HG02852 (cell line): ENCODE data around the gene EIF4G1.

Source experiments
- ATAC-seq: cut with Tn5 transposase; IDR thresholded peaks from one replicate; pipeline ENCODE4 v1.9.1; 2021; ENCODE audit warnings: mild to moderate bottlenecking, moderate library complexity; ENCODE audit not compliant: unreplicated experiment

The EIF4G1 gene

DNA sequence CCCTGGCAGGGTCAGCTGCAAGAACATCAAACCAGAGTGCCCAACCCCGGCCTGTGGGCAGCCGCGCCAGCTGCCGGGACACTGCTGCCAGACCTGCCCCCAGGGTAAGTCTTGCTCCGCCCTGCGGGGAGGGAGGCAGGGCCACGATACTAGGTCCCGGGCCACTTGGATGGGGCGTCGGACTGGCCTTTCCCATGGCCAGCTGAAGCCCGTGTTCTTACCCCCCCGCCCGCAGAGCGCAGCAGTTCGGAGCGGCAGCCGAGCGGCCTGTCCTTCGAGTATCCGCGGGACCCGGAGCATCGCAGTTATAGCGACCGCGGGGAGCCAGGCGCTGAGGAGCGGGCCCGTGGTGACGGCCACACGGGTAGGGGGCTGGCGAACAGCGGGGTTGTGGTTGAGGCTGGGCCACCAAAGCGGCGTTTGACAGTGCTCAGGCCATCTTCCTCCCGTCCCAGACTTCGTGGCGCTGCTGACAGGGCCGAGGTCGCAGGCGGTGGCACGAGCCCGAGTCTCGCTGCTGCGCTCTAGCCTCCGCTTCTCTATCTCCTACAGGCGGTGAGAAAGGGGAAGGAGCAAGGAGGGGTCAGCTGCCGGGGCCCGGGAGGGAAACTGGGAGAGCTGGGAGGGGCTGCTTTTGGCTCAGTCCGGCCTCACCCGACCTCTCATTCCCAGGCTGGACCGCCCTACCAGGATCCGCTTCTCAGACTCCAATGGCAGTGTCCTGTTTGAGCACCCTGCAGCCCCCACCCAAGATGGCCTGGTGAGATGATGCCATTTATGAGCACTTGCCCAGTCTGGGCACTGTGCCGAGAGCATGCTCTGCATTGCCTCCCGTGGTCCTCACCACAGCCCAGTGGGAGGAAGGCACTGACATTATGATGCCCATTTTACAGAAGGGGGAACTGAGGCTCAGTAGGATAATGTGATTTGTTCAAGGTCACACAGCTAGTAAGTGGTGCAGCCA, 67.1 kb downstream of the EIF4G1 start:
- ATAC-seq = no peak

DNA sequence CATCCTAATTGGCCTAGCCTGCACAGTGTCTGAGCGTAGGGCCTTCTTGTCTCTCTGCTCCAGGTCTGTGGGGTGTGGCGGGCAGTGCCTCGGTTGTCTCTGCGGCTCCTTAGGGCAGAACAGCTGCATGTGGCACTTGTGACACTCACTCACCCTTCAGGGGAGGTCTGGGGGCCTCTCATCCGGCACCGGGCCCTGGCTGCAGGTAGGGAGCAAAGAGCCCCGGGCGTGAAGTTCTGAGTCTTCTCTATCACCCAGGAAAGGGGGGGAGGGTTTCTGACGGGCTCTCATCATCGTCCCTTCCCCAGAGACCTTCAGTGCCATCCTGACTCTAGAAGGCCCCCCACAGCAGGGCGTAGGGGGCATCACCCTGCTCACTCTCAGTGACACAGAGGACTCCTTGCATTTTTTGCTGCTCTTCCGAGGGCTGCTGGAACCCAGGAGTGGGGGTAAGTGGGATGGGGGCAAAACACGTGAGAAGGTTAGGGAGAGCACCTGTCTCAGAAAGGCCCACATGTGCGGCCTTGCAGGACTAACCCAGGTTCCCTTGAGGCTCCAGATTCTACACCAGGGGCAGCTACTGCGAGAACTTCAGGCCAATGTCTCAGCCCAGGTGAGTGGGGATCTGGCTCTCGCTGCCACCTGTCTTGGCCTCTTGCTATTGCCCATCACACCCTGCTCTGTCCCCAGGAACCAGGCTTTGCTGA, 68.1 kb downstream of the EIF4G1 start:
- no peak for ATAC-seq

DNA sequence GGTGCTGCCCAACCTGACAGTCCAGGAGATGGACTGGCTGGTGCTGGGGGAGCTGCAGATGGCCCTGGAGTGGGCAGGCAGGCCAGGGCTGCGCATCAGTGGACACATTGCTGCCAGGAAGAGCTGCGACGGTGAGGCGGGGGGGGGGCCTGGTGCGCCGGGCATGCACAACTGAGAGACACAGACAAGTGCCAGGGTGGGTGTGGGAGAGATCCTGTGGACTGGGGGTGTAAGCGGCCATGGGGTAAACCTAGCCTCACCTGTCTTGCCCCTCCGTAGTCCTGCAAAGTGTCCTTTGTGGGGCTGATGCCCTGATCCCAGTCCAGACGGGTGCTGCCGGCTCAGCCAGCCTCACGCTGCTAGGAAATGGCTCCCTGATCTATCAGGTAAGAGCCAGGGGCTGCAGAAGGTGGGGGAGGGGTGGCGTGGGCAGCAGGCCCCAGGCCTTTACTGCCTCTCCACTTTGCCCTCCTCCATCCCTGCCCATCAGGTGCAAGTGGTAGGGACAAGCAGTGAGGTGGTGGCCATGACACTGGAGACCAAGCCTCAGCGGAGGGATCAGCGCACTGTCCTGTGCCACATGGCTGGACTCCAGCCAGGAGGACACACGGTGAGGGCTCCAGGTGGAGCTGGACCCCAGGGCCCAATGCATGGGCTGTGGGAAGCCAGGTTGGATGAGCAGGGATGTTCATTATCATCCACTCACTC, 68.8 kb downstream of the EIF4G1 start:
- ATAC-seq = no peak

DNA sequence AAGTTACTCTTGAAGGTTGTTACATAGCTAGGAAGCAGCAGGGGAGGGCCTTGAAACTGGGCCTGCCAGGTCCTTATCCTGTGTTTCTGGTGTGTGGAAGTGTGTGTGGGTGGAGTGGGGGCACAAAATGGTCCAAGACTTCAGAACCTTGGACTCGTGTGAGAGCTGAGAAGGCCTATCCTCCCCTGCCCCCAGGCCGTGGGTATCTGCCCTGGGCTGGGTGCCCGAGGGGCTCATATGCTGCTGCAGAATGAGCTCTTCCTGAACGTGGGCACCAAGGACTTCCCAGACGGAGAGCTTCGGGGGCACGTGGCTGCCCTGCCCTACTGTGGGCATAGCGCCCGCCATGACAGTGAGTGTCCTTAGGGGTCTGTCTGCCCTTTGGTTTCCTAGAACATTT, 69.9 kb downstream of the EIF4G1 start:
- no peak for ATAC-seq
